ENCODE results near the gene GID4.
"Not testable (repeated sequence)": the region's sequence is repeated elsewhere in the genome, so short reads cannot be mapped to it uniquely, and the experiment has no call there.

Gene GID4

DNA sequence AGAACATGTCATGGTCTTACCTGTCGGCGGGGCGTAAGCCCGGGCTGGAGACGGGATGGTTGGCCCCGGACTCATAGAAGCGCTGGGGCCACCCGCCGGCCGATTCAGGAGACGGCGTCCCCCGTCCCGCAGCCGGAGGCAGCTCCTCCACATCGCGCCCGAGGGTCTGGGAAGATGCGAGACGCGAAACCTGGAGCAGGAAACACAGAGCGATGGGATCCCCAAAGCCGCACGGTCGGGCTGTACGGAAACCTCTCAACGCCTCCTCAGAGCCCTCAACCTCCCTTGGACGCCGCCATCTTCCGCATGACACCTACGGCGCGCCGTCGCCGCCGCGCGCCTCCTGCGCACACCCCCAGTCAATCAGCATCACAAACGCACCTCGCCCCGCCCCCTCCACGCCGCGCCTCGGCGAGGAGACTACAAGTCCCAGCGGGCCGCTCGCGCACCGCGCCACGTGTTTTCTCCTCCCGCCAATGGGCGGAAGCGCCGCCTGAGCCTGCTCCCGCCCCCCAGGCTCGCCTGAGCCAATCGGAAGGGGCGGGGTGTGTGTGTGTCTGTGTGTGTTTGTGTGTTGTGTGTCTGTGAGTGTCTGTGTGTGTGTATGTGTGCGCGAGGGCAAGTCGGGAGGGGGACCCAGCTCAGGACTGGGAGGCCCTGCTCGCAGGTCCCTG is at the start of gene GID4, which contains the start of gene ATPAF2:
GID4 (plus strand) TSS at position 548 of the 674 bp plus-strand sequence; CDS start at position 605, 57 bp downstream.
ATPAF2 (minus strand) TSS at position 308 of the 674 bp plus-strand sequence; CDS start at position 153, 155 bp downstream.
- Mint-ChIP-seq H3K27ac (peak within 1 kb of the TSS; percentile 96), H3K27me3 (ENCODE audit: low read depth) (no peaks in the 10 kb centered on the region), H3K9me3 (no peaks in the 10 kb centered on the region), H3K4me3 (peak within 1 kb of the TSS; percentile 99), H3K36me3 (ENCODE audit: low read depth) (peaks cover 8% of the 10 kb centered on the region), H3K4me1 (ENCODE audit: low read depth) (peaks cover 32% of the 10 kb centered on the region)

DNA sequence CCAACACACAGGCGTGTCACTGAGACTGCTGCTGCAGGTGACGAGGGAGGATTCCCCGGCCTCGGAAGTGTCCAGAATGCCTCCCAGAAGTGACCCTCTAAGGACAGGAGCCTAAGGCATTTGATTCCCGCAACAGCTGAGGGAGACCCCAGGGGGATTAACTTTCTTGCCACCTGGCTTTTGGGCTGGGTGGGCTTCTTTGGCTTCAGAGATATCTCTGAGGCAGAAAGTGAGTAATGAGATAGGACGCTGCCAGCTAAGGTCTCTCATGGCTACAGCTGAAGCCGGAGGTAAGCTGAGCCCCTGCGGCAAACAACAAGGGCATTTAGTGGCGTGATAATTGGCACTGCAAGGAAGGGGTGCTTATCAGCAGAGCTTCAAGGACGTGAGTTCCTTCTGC is 49.6 kb upstream of the GID4 start:
- no peak overlapping the region for H3K4me3 Mint-ChIP-seq
- H3K27me3 Mint-ChIP-seq (ENCODE audit: low read depth) = no peaks in the 10 kb centered on the region
- H3K9me3 Mint-ChIP-seq = no peaks in the 10 kb centered on the region
- no peaks in the 10 kb centered on the region for H3K4me1 Mint-ChIP-seq (ENCODE audit: low read depth)
- no peak overlapping the region for H3K27ac Mint-ChIP-seq
- no peaks in the 10 kb centered on the region for H3K36me3 Mint-ChIP-seq (ENCODE audit: low read depth)

DNA sequence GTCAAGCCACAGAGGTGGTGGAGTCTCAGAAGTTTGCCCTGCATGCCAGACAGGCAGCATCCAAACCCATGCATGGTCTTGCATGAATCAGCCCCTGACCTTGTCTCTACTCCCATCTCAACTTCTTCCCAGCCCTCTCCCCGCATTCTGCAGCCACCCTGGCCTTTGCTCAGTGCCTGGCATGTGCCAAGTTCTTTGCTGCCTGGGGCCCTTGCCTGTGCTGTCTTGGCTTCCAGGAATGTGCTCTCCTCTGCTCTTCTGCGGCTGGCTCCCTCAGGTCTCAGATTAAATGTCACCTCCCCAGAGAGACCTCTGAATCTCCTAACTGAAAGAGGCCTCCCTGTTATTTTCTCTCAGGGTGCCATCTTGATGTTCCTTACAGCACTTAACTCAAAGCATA is 48.9 kb upstream of the GID4 start:
- Mint-ChIP-seq H3K27ac (no peak overlapping the region), H3K27me3 (ENCODE audit: low read depth) (no peaks in the 10 kb centered on the region), H3K9me3 (no peaks in the 10 kb centered on the region), H3K36me3 (ENCODE audit: low read depth) (no peaks in the 10 kb centered on the region), H3K4me1 (ENCODE audit: low read depth) (no peaks in the 10 kb centered on the region), H3K4me3 (no peak overlapping the region)

DNA sequence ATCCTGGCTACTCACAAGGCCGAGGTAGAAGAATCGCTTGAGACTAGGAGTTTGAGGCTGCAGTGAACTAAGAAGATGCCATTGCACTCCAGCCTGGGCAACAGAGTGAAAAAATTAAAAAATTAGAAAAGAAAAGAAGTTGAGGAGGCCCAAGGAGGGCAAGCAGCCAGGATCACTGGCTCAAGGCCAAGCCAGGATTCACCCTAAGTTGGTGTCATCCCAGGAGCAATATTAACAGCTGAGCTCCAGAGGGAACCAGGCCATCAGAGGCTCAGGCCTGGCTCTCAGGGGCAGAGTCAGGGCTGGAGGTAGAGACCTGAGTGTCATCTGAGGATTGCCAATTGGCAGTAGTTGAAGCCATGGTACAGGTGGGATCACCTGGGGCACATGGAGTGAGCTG is 45.8 kb upstream of the GID4 start:
- Mint-ChIP-seq H3K9me3 (no peaks in the 10 kb centered on the region), H3K27ac (no peak overlapping the region), H3K36me3 (ENCODE audit: low read depth) (no peaks in the 10 kb centered on the region), H3K27me3 (ENCODE audit: low read depth) (no peaks in the 10 kb centered on the region), H3K4me1 (ENCODE audit: low read depth) (no peaks in the 10 kb centered on the region), H3K4me3 (no peak overlapping the region)

DNA sequence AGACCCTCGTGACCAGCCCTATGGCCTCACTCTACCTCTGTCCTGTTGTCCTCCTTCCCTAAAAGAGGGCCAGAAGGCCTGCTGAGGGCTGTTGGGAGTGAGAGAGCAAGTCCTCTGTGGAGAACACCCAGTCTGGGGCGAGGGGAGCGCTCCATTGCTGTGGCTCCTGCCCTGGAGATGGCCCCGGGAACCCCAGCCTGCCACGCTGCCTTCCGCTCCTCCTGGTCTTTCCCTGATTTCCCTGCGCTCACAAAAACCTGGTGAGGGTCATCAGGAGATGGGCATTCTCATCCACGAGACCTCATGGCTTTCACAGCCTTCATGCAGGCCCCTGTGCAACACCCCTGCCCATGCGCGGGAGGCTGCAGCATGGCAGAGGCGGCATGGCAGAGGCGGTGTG is 45.4 kb upstream of the GID4 start:
- no peaks in the 10 kb centered on the region for H3K4me1 Mint-ChIP-seq (ENCODE audit: low read depth)
- H3K27me3 Mint-ChIP-seq (ENCODE audit: low read depth) = no peaks in the 10 kb centered on the region
- no peak overlapping the region for H3K4me3 Mint-ChIP-seq
- no peak overlapping the region for H3K27ac Mint-ChIP-seq
- no peaks in the 10 kb centered on the region for H3K36me3 Mint-ChIP-seq (ENCODE audit: low read depth)
- no peaks in the 10 kb centered on the region for H3K9me3 Mint-ChIP-seq

DNA sequence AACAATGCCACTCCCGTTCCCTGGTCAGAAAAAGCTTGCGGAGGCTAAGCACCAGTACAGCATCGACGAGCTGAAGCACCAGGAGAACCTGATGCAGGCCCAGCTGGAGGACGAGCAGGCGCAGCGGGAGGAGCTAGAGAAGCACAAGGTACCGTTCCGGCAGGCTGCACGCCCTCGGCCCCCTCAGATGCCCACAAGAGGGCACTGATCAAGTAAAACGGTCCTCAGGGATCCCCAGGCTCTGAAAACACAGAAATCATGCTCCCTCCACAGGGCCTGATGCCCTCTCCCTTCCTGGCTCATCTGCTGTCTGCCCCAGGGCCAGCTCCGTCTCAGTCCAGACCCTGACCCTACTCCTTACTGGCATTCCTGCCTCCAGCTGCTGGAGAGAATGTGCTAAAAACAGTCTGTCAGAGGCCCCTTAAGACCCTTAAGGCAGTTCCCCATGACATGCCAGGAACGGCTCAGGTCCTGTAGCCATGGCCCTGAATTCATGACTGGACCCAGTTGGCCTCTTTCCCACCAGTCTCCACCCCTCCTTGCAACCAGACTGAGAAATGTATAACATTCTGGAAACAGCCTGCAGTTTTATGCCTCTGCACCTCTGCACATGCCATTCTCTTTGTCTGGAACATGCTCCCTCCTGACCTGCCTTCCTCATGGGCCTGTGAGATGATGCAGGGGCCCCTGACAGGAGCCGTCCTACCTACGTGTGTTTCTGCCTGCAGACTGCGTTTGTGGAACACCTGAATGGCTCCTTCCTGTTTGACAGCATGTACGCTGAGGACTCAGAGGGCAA is 44.7 kb upstream of the GID4 start:
- Mint-ChIP-seq H3K4me3 (no peak overlapping the region), H3K36me3 (ENCODE audit: low read depth) (no peaks in the 10 kb centered on the region), H3K27me3 (ENCODE audit: low read depth) (no peaks in the 10 kb centered on the region), H3K27ac (no peak overlapping the region), H3K9me3 (no peaks in the 10 kb centered on the region), H3K4me1 (ENCODE audit: low read depth) (no peaks in the 10 kb centered on the region)

DNA sequence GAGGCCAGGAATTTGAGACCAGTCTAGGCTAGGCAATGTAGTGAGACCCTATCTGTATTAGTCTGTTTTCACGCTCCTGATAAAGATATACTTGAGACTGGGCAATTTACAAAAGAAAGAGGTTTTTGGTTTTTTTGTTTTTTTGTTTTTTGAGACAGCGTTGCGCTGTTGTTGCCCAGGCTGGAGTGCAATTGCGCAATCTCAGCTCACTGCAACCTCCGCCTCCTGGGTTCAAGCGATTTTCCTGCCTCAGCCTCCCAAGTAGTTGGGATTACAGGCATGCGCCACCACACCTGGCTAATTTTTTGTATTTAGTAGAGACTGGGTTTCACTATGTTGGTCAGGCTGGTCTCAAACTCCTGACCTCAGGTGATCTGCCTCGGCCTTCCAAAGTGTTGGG is 43.3 kb upstream of the GID4 start:
- H3K4me1 Mint-ChIP-seq (ENCODE audit: low read depth); H3K9me3 Mint-ChIP-seq; H3K4me3 Mint-ChIP-seq; H3K36me3 Mint-ChIP-seq (ENCODE audit: low read depth); H3K27ac Mint-ChIP-seq; H3K27me3 Mint-ChIP-seq (ENCODE audit: low read depth): not testable (repeated sequence)

DNA sequence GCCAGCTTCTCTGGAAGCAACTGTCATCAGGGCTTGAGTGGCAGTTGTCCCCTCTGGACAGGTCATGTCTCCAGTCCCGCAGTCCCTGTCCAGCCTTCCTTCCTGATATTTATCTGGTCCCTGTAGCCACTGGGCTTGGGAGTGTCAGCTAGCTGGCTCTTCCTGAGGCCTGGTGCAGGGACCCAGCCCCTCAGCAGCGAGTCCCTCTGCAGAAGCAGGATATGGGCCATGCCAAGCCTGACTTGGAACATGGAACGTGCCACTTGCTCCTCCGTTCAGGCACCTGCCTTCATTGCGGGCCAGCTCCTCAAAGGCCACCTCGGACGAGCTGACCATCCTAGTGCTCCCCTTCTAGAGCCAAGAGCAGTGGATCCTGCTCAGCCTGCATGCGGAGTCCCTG is 40.3 kb upstream of the GID4 start:
- Mint-ChIP-seq H3K27ac (no peak overlapping the region), H3K36me3 (ENCODE audit: low read depth) (no peaks in the 10 kb centered on the region)

DNA sequence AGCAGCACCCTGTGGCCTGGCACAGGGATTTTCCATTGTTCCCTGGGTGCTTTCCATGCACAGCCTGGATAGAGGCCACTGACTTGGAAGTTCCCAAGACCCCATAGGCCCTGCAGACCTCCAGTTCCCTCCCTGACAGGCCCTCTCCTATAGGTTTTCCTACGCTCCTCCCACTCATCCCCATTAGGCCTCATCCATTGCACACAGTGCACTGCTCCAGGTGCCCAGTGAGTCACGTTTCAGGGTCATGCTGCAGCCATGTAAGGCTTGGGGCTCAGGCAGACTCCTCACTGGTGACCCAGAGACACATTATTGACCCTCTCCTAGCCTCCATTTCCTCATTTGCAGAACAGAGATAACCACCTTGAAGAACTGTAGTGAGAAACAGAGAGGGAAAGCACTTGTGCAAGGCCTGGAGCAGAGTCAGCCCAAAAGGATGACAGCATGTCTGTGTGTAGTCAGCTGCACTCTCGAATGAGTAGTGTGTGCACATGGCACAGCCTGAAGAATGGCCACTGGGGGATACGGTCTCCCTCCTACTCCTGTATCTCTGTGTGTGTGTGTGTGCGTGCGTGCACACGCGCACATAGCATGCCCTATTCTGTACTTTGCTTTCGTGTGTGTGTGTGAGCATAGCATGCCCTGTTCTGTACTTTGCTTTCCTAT is 39.7 kb upstream of the GID4 start:
- H3K27me3 Mint-ChIP-seq (ENCODE audit: low read depth) = no peaks in the 10 kb centered on the region
- no peak overlapping the region for H3K4me3 Mint-ChIP-seq
- no peaks in the 10 kb centered on the region for H3K4me1 Mint-ChIP-seq (ENCODE audit: low read depth)
- no peaks in the 10 kb centered on the region for H3K9me3 Mint-ChIP-seq
- H3K36me3 Mint-ChIP-seq (ENCODE audit: low read depth) = no peaks in the 10 kb centered on the region
- H3K27ac Mint-ChIP-seq = peak overlapping the region; percentile 21

More for the DNA sequence above, 40.3 kb upstream of the GID4 start:
- Mint-ChIP-seq H3K4me3 (no peak overlapping the region), H3K4me1 (ENCODE audit: low read depth) (no peaks in the 10 kb centered on the region), H3K9me3 (no peaks in the 10 kb centered on the region), H3K27me3 (ENCODE audit: low read depth) (no peaks in the 10 kb centered on the region)

DNA sequence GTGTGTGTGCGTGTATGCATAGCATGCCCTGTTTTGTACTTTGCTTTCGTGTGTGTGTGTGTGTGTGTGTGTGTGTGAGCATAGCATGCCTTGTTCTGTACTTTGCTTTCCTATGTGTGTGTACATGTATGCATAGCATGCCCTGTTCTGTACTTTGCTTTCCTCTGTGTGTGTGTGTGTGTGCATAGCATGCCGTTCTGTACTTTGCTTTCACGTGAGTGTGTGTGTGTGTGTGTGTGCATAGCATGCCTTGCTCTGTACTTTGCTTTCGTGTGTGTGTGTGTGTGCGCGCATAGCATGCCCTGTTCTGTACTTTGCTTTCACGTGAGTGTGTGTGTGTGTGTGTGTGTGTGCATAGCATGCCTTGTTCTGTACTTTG is 39.2 kb upstream of the GID4 start:
- H3K9me3 Mint-ChIP-seq = no peaks in the 10 kb centered on the region
- H3K27me3 Mint-ChIP-seq (ENCODE audit: low read depth) = no peaks in the 10 kb centered on the region
- H3K4me3 Mint-ChIP-seq = no peak overlapping the region
- H3K4me1 Mint-ChIP-seq (ENCODE audit: low read depth) = no peaks in the 10 kb centered on the region
- no peak overlapping the region for H3K27ac Mint-ChIP-seq
- no peaks in the 10 kb centered on the region for H3K36me3 Mint-ChIP-seq (ENCODE audit: low read depth)

DNA sequence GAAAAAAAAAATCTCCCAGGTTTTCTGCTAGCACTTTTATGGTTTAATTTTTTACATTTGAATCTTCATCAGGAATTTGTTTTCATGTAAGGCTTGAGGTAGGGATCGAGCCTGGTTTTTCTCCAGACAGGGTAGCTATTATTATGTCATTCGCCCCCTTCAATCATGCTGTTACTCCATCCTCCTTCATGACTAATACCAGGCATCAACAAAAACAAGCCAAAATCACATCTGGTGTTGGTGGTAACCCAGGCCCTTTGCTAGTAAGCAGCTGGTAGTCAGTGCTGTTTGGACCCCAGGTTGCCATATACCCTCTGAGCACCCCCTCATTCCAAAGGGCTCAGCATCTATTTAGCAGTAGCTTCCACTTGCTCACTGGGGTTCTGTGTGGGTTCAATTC is 37.0 kb upstream of the GID4 start:
- Mint-ChIP-seq H3K4me1 (ENCODE audit: low read depth) (peaks cover 6% of the 10 kb centered on the region), H3K36me3 (ENCODE audit: low read depth) (no peaks in the 10 kb centered on the region), H3K9me3 (no peaks in the 10 kb centered on the region), H3K27me3 (ENCODE audit: low read depth) (no peaks in the 10 kb centered on the region), H3K4me3 (no peak overlapping the region), H3K27ac (no peak overlapping the region)

DNA sequence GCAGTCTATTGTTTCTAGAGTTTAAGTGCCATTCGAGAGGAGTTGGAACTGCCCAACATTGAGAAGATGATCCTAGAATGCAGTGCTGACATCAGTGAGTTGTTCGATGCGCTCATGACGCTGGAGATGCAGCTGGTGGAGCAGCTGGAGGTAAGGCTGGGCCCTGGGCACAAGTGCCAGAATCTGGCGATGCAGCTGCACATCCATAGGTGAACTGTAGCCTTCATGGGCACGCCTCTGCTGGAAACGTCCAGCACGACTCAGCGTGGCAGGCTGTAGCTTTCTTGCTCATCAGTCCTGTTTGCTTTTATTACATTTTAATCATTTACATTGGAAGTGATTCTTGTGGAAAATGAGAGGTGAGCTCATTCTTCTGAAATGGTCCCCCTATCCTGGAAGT is 34.9 kb upstream of the GID4 start:
- no peaks in the 10 kb centered on the region for H3K9me3 Mint-ChIP-seq
- H3K4me1 Mint-ChIP-seq (ENCODE audit: low read depth) = peaks cover 6% of the 10 kb centered on the region
- H3K4me3 Mint-ChIP-seq = no peak overlapping the region
- H3K27ac Mint-ChIP-seq = no peak overlapping the region
- H3K27me3 Mint-ChIP-seq (ENCODE audit: low read depth) = no peaks in the 10 kb centered on the region
- H3K36me3 Mint-ChIP-seq (ENCODE audit: low read depth) = no peaks in the 10 kb centered on the region

DNA sequence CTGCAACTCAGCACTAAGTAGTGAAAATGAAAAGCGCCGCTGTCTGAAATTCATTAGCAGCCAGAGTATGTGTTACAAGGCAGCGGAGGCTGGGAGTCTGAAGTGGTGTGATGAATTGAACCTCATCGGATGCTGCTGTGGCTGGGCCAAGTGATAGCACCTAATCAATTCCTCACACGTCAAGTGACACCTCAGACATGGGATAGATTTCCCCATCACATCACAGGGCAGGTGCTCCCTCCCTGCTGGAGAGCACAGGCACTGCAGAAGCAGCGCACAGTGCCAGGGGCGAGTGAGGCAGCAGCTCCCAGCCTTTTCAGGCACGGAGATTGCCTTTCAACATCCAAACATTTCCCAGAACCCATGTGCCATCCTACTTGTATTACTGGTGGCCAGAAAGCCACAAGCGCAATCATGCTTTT is 34.3 kb upstream of the GID4 start:
- H3K4me1 Mint-ChIP-seq (ENCODE audit: low read depth) = peaks cover 6% of the 10 kb centered on the region
- no peak overlapping the region for H3K27ac Mint-ChIP-seq
- H3K4me3 Mint-ChIP-seq = no peak overlapping the region

DNA sequence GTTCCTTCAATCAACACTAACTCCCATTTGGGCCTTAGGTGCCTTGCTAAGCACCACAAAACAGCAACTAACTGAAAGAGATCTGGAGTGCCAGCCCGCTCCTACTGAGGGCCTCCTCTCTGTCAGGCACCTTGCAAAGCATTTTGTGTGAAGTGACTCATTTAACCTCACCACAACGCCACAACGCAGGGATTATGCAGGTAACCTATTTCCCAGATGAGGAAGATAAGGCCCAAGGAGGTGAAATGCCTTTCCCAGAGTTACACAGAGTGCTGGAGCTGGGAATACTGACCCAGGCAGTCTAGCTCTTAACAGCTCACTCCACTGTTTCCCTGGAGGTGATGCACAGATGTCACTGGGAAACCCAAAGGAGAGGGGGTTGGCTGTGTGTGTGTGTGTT is 33.7 kb upstream of the GID4 start:
- no peaks in the 10 kb centered on the region for H3K9me3 Mint-ChIP-seq
- peaks cover 6% of the 10 kb centered on the region for H3K4me1 Mint-ChIP-seq (ENCODE audit: low read depth)
- no peak overlapping the region for H3K4me3 Mint-ChIP-seq

More for the DNA sequence above, 34.3 kb upstream of the GID4 start:
- Mint-ChIP-seq H3K9me3 (no peaks in the 10 kb centered on the region), H3K36me3 (ENCODE audit: low read depth) (no peaks in the 10 kb centered on the region), H3K27me3 (ENCODE audit: low read depth) (no peaks in the 10 kb centered on the region)

More for the DNA sequence above, 33.7 kb upstream of the GID4 start:
- H3K27me3 Mint-ChIP-seq (ENCODE audit: low read depth) = no peaks in the 10 kb centered on the region
- H3K36me3 Mint-ChIP-seq (ENCODE audit: low read depth) = no peaks in the 10 kb centered on the region
- H3K27ac Mint-ChIP-seq = no peak overlapping the region

All from T-helper 1 cell treated with Interleukin-12 subunit alpha and Interleukin-12 subunit beta and Interleukin-4 antibody, amounts not matched to agents 30 μg/mL and 1 μg/mL, for 36 hours (primary cell).